H1 (cell line): ENCODE data around the gene CAB39L. TPM values are rescaled to one million over a fixed set of nuclear protein-coding genes. Genes with fewer than 3 reads are reported as not detected.

Experiments
- CTCF ChIA-PET: fragments of 300-600 bp; sonication (Branson Sonifier 250); formaldehyde crosslinking; loops from one replicate; lab custom pipeline; 2021; ENCODE audit not compliant: partially characterized antibody; lab: Charles Lee
- POLR2A ChIA-PET: fragments of 300-600 bp; sonication (Branson Sonifier 250); formaldehyde crosslinking; loops from one replicate; lab custom pipeline; 2021; ENCODE audit warnings: inconsistent platforms; ENCODE audit not compliant: partially characterized antibody; lab: Charles Lee
- DNase-seq, 2 experiments: peaks; one replicate each; pipeline versions ENCODE4 v3.0.0 to v3.0.0-alpha.2; 2010 to 2022; ENCODE audit warnings: low spot score in 2 of 2, low read depth in 1 of 2, mixed read lengths in 1 of 2
- FAIRE-seq: peaks from 2 replicates; lab custom pipeline; 2011; peaks lifted over from hg19 to GRCh38; lab: Jason Lieb, UNC
- H2AFZ ChIP-seq: 2 replicates; pipeline ENCODE4 v1.8.1; 2012; ENCODE audit warnings: low read length, inconsistent platforms
- H2AK5ac ChIP-seq: 2 replicates; pipeline ENCODE4 v1.6.1; 2013; ENCODE audit warnings: low read depth, low read length
- H2BK120ac ChIP-seq: replicated peaks from 2 replicates; pipeline ENCODE3; 2013; ENCODE audit warnings: low read depth, low read length, inconsistent platforms
- H2BK12ac ChIP-seq: 2 replicates; pipeline ENCODE4 v1.6.1; 2013; ENCODE audit warnings: low read depth, low read length
- H2BK15ac ChIP-seq: 2 replicates; pipeline ENCODE4 v1.6.1; 2013; ENCODE audit warnings: low read length
- H2BK20ac ChIP-seq: 2 replicates; pipeline ENCODE4 v1.6.1; 2013; ENCODE audit warnings: low read length
- H2BK5ac ChIP-seq: 2 replicates; pipeline ENCODE4 v1.6.1; 2013; ENCODE audit warnings: low read depth, low read length
- H3K14ac ChIP-seq: 2 replicates; pipeline ENCODE4 v1.6.1; 2013; ENCODE audit warnings: inconsistent platforms; ENCODE audit not compliant: insufficient read length
- H3K18ac ChIP-seq: 2 replicates; pipeline ENCODE4 v1.6.1; 2013; ENCODE audit warnings: low read length; ENCODE audit errors: extremely low read depth
- H3K23ac ChIP-seq: 2 replicates; pipeline ENCODE4 v1.6.1; 2013; ENCODE audit warnings: inconsistent platforms; ENCODE audit not compliant: insufficient read length
- H3K23me2 ChIP-seq: 2 replicates; pipeline ENCODE4 v1.6.1; 2013; ENCODE audit warnings: low read depth, low read length
- H3K27ac ChIP-seq: 2 replicates; pipeline ENCODE4 v1.6.1; 2011; ENCODE audit warnings: low read depth, low read length, inconsistent platforms
- H3K27me3 ChIP-seq, 4 experiments: replicated peaks in 1 of 4; 1 replicate in 1 of 4; 2 replicates in 3 of 4; pipeline versions ENCODE4 v1.6.1 to v1.8.1; 2011 to 2013; ENCODE audit warnings: low read length in 3 of 4, mild to moderate bottlenecking in 3 of 4, inconsistent platforms in 2 of 4, mixed read lengths in 2 of 4, moderate library complexity in 1 of 4; ENCODE audit not compliant: control insufficient read depth in 3 of 4, insufficient read depth in 3 of 4; ENCODE audit errors: extremely low read depth in 1 of 4
- H3K36me3 ChIP-seq, 4 experiments: 2 replicates each; pipeline versions ENCODE4 v1.6.1 to v1.8.1; 2011 to 2013; ENCODE audit warnings: mild to moderate bottlenecking in 4 of 4, low read length in 3 of 4, moderate library complexity in 2 of 4, control low read depth in 1 of 4, inconsistent platforms in 1 of 4; ENCODE audit not compliant: insufficient read depth in 4 of 4, control insufficient read depth in 2 of 4
- H3K4ac ChIP-seq: replicated peaks from 2 replicates; pipeline ENCODE3; 2013; ENCODE audit warnings: low read length, low read depth, mixed read lengths, inconsistent platforms; ENCODE audit not compliant: insufficient read length
- H3K4me1 ChIP-seq, 4 experiments: replicated peaks in 1 of 4; 1 replicate in 1 of 4; 2 replicates in 3 of 4; pipeline versions ENCODE4 v1.6.1 to v1.8.1; 2011 to 2013; ENCODE audit warnings: low read length in 3 of 4, inconsistent platforms in 2 of 4, mixed read lengths in 1 of 4; ENCODE audit not compliant: insufficient read depth in 4 of 4, control insufficient read depth in 3 of 4
- H3K4me2 ChIP-seq, 2 experiments: 2 replicates each; pipeline versions ENCODE4 v1.6.1 to v1.8.1; 2011 to 2013; ENCODE audit warnings: low read depth in 2 of 2, low read length in 2 of 2, control low read depth in 1 of 2, inconsistent platforms in 1 of 2, mild to moderate bottlenecking in 1 of 2; ENCODE audit not compliant: insufficient read depth in 1 of 2
- H3K4me3 ChIP-seq, 4 experiments: fragments of 200-600, 300-600 bp in 1 of 4; sonication (generic), shearing (Covaris generic), sonication (Bioruptor Twin) in 1 of 4; 2 replicates each; pipeline versions ENCODE4 v1.5.1 to v1.8.1; 2011 to 2016; ENCODE audit warnings: low read length in 4 of 4, low read depth in 3 of 4, control low read depth in 2 of 4, inconsistent platforms in 2 of 4, mild to moderate bottlenecking in 2 of 4, mixed read lengths in 1 of 4, moderate library complexity in 1 of 4; ENCODE audit not compliant: insufficient read depth in 2 of 4; ENCODE audit errors: extremely low read depth in 1 of 4
- H3K56ac ChIP-seq: replicated peaks from 2 replicates; pipeline ENCODE3; 2013; ENCODE audit warnings: low read depth, mild to moderate bottlenecking, mixed read lengths, low read length, inconsistent platforms; ENCODE audit not compliant: insufficient read length
- H3K79me1 ChIP-seq: 2 replicates; pipeline ENCODE4 v1.6.1; 2013; ENCODE audit warnings: low read depth, low read length, control low read depth
- H3K79me2 ChIP-seq, 2 experiments: 2 replicates each; pipeline versions ENCODE4 v1.6.1 to v1.8.1; 2012 to 2013; ENCODE audit warnings: low read length in 2 of 2, mild to moderate bottlenecking in 2 of 2, inconsistent platforms in 1 of 2; ENCODE audit not compliant: insufficient read depth in 2 of 2, control insufficient read depth in 1 of 2
- H3K9ac ChIP-seq, 4 experiments: replicated peaks in 1 of 4; 1 replicate in 1 of 4; 2 replicates in 3 of 4; pipeline versions ENCODE4 v1.6.1 to v1.8.1; 2011 to 2013; ENCODE audit warnings: low read depth in 3 of 4, low read length in 3 of 4, control low read depth in 2 of 4, mild to moderate bottlenecking in 2 of 4, moderate library complexity in 2 of 4, inconsistent platforms in 1 of 4; ENCODE audit errors: extremely low read depth in 1 of 4
- H3K9me3 ChIP-seq, 2 experiments: 2 replicates each; pipeline versions ENCODE4 v1.6.1 to v1.8.1; 2012 to 2013; ENCODE audit warnings: mild to moderate bottlenecking in 2 of 2, moderate library complexity in 2 of 2, control low read depth in 1 of 2, inconsistent platforms in 1 of 2, low read depth in 1 of 2, low read length in 1 of 2, mixed read lengths in 1 of 2; ENCODE audit not compliant: insufficient read depth in 2 of 2
- H4K20me1 ChIP-seq, 2 experiments: replicated peaks in 1 of 2; 2 replicates each; pipeline versions ENCODE3 to v1.8.1; 2011 to 2013; ENCODE audit warnings: inconsistent platforms in 2 of 2, low read length in 2 of 2, mild to moderate bottlenecking in 1 of 2; ENCODE audit not compliant: insufficient read depth in 2 of 2, control insufficient read depth in 1 of 2
- H4K5ac ChIP-seq: 2 replicates; pipeline ENCODE4 v1.6.1; 2013; ENCODE audit warnings: low read length, low read depth, mixed read lengths, inconsistent platforms; ENCODE audit not compliant: insufficient read length
- H4K8ac ChIP-seq: 2 replicates; pipeline ENCODE4 v1.8.0; 2013; ENCODE audit warnings: mild to moderate bottlenecking, moderate library complexity, low read length, inconsistent platforms; ENCODE audit not compliant: insufficient read depth; ENCODE audit errors: extremely low read depth
- H4K91ac ChIP-seq: replicated peaks from 2 replicates; pipeline ENCODE3; 2013; ENCODE audit warnings: low read length, mixed read lengths, inconsistent platforms; ENCODE audit not compliant: insufficient read length
- ASH2L ChIP-seq: fragments of 200-600, 300-600 bp; sonication (generic); IDR thresholded peaks from one replicate; pipeline ENCODE4 v1.7.1; 2017; ENCODE audit warnings: low read length
- ATF2 ChIP-seq: IDR thresholded peaks from 2 replicates; pipeline ENCODE4 v1.6.1; 2012; ENCODE audit warnings: low read length, inconsistent platforms
- BACH1 ChIP-seq: IDR thresholded peaks from 2 replicates; pipeline ENCODE4 v1.6.1; 2012; ENCODE audit warnings: low read length, improper control_type of control experiment
- CBX5 ChIP-seq: fragments of 300-800, 300-1000 bp; sonication (generic); IDR thresholded peaks from 2 replicates; pipeline ENCODE4 v1.7.1; 2016; ENCODE audit warnings: antibody characterized with exemption, low read length, low read depth
- CEBPB ChIP-seq: IDR thresholded peaks from 2 replicates; pipeline ENCODE4 v1.6.1; 2012; ENCODE audit warnings: low read depth, low read length
- EGR1 ChIP-seq: IDR thresholded peaks from 2 replicates; pipeline ENCODE4 v1.6.1; 2011; ENCODE audit warnings: low read depth, low read length, borderline replicate concordance
- HDAC2 ChIP-seq, 2 experiments: fragments of 300-600 bp in 1 of 2; sonication (generic) in 1 of 2; IDR thresholded peaks; 2 replicates each; pipeline ENCODE4 v1.6.1; 2011 to 2012; ENCODE audit warnings: low read depth in 2 of 2, low read length in 2 of 2, mild to moderate bottlenecking in 2 of 2, moderate library complexity in 2 of 2, borderline replicate concordance in 1 of 2, inconsistent platforms in 1 of 2
- JUND ChIP-seq: IDR thresholded peaks from 2 replicates; pipeline ENCODE4 v1.6.1; 2011; ENCODE audit warnings: mild to moderate bottlenecking, improper control_type of control experiment, low read length
- PHF8 ChIP-seq: fragments of 200-600 bp; sonication (generic); conservative IDR thresholded peaks from 2 replicates; pipeline ENCODE4 v1.7.1; 2012; ENCODE audit warnings: low read depth, mild to moderate bottlenecking, inconsistent platforms, low read length, moderate library complexity
- POU5F1 ChIP-seq: IDR thresholded peaks from 2 replicates; pipeline ENCODE4 v1.6.1; 2011; ENCODE audit warnings: low read depth, mild to moderate bottlenecking, low read length, moderate library complexity
- RFX5 ChIP-seq: IDR thresholded peaks from 2 replicates; pipeline ENCODE4 v1.6.1; 2011; ENCODE audit warnings: low read depth, low read length, improper control_type of control experiment, borderline replicate concordance
- RXRA ChIP-seq: IDR thresholded peaks from 2 replicates; pipeline ENCODE4 v1.6.1; 2011; ENCODE audit warnings: low read depth, mild to moderate bottlenecking, low read length, moderate library complexity; ENCODE audit not compliant: insufficient read depth
- WGBS, 2 experiments: shearing (Covaris generic) in 1 of 2; methylation state at CpG; one replicate each; pipeline versions ENCODE4 v1.1.6 to v1.1.7; 2013 to 2015; ENCODE audit warnings: low lambda C conversion rate in 2 of 2, mixed read lengths in 2 of 2, inconsistent platforms in 1 of 2, low coverage in 1 of 2, missing lambda C conversion rate in 1 of 2; ENCODE audit not compliant: insufficient replicate concordance in 2 of 2, insufficient coverage in 1 of 2, insufficient read length in 1 of 2; ENCODE audit errors: extremely low coverage in 1 of 2, missing lambda C conversion rate in 1 of 2; 5-methylcytosine and 5-hydroxymethylcytosine counted together
- polyA plus RNA-seq, 7 experiments: library from polyadenylated mRNA; depleted of rRNA in 3 of 7; stranded (reverse) in 5 of 7; unstranded in 2 of 7; fragments of >200 nt in 5 of 7; fragments of 200-250 nt in 2 of 7; gene quantifications; 1 replicate in 5 of 7; 2 replicates in 1 of 7; 4 replicates in 1 of 7; pipeline versions ENCODE4 v1.2.1 to v1.2.3, GENCODE V29; 2011 to 2013; ENCODE audit warnings: missing spikeins in 2 of 7, mixed read lengths in 2 of 7
- total RNA-seq: library from RNA; stranded (reverse); fragmentation: NEBNext Ultra II Directional; extraction: Animal tissue kit (Norgen Biotek cat#: 25700); gene quantifications from 2 replicates; pipeline ENCODE4 v1.2.1, GENCODE V29; 2021
- TF ChIP-seq, protein P1 (sequence below): IDR thresholded peaks from 2 replicates; pipeline ENCODE4 v1.6.1; 2012; ENCODE audit warnings: inconsistent platforms

Gene CAB39L
- total and polyA plus RNA-seq, 2 of the 8 experiments (the other 6 are each of a cell fraction or from before 2014, with no cell fraction given): 2.5 to 4.8 TPM

GRCh38 chr13:49441312-49441711, 2.6 kb downstream of the CAB39L start:
- Histone ChIP-seq H4K91ac (no peak overlapping the region), H3K27me3 (no peaks in the 10 kb centered on the region), H4K8ac (no peak overlapping the region), H2AFZ (no peak overlapping the region), H3K27ac (no peak overlapping the region), H3K4ac (no peak overlapping the region), H2BK15ac (no peak overlapping the region), H3K36me3 (no peaks in the 10 kb centered on the region), H3K4me2 (no peak overlapping the region), H3K9me3 (no peaks in the 10 kb centered on the region), H3K4me3 (no peak overlapping the region), H3K18ac (no peak overlapping the region), H3K14ac (no peak overlapping the region), H3K4me1 (peaks cover 0 to 3% (median 0%) of the 10 kb centered on the region in 4 experiments; a peak in 1 of 7 replicates), H2BK12ac (no peak overlapping the region), H4K5ac (no peak overlapping the region), H3K56ac (no peak overlapping the region), H2BK20ac (no peak overlapping the region), H3K23me2 (peaks cover 12% of the 10 kb centered on the region), H4K20me1 (no peaks in the 10 kb centered on the region), H3K79me2 (no peaks in the 10 kb centered on the region), H3K23ac (no peak overlapping the region), H2BK5ac (no peak overlapping the region), H2AK5ac (no peak overlapping the region), H3K79me1 (no peaks in the 10 kb centered on the region), H2BK120ac (no peak overlapping the region), H3K9ac (no peak overlapping the region)
- 88% methylated on average over 3 of the region's 3 CpGs; no CpG with 5 or more reads in 1 of the 2 experiments for WGBS, 2 experiments
- CTCF ChIA-PET: interaction anchor here (1.0 kb wide), 1 partner anchor 95 kb away, joined by 3 read pairs; no protein-coding TSS in a partner anchor
- FAIRE-seq (no peak), DNase-seq (no peak)
- POLR2A ChIA-PET: interaction anchor here (0.8 kb wide), 1 partner anchor 127 kb away, joined by 3 read pairs; no protein-coding TSS in a partner anchor
- TF ChIP-seq RFX5 (no peak), JUND (no peak), EGR1 (no peak), CEBPB (no peak), CBX5 (no peak), BACH1 (no peak), RXRA (no peak), HDAC2 (IDR thresholded peaks at IDR 0.05; ENCODE audit: borderline replicate concordance in 1 of 2, low read depth in 2 of 2, low read length in 2 of 2) (no peak), POU5F1 (no peak), PHF8 (no peak), ATF2 (no peak), ASH2L (no peak)
- TF ChIP-seq, protein P1, sequence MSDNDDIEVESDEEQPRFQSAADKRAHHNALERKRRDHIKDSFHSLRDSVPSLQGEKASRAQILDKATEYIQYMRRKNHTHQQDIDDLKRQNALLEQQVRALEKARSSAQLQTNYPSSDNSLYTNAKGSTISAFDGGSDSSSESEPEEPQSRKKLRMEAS: no peak
